HG03139 (cell line): ENCODE data around the gene ZNF292.
"Not testable (repeated sequence)": the region's sequence is repeated elsewhere in the genome, so short reads cannot be mapped to it uniquely, and the experiment has no call there.

Experiments used
- ATAC-seq: cut with Tn5 transposase; IDR thresholded peaks from one replicate; pipeline ENCODE4 v1.9.1; 2021; ENCODE audit not compliant: unreplicated experiment

ZNF292 gene

DNA sequence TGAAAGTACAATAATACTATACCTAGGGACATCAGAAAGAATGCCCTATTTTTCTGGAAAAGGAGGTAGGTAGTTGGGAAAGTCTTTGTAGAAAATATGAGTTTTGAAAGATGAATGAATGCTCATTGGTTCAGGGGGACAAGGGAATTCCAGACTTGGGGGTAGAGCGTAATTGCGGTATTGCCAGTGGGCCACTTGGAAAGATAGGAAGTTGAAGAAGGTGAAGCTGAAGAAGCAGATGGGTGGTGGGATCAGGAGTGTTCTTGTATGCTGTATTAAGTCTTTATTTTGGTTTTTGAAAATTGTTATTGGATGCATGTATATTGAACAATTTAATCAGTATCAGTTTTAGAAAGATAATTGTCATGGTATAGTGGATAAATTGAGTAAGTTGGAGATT lies 109.1 kb downstream of the ZNF292 start:
- ATAC-seq = no peak

GRCh38 chr6:87274660-87275274 lies 119.4 kb downstream of the ZNF292 start:
- ATAC-seq = no peak

DNA sequence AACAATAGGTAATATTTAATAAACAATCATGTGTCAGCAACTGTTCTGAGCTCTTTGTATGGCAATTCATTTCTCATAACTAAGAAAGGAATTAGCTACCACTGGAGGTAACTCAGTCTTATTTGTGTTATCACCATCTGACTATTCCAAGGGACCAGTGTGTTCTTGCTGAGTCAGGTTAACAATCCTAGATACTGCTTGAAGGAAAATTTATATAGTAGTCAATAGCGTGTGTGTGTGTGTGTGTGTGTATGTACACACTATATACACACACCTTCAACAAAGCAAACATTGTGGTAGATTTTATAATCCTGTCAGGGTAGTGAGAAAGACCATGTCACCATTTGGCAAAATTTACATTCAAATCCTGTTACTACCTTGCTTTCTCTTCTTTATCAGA lies 121.3 kb downstream of the ZNF292 start:
- ATAC-seq = no peak

DNA sequence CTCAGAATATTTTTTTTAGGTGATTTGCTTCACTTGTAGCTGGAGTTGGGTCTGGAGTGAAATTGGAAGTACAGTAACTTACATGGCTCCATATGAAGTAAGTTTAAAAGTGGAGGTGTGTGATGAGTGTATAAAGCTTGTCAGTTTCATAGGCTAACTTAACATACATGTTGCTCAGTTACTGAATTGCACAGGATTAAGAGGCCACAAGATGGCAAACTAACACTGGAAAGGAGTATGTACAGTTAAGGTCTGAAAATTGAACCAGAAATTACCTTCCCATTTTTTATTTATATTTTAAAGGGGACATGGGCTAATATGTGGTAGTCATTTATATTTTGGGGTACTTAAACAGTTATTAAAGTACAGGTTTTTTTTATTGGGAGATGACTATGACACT lies 121.8 kb downstream of the ZNF292 start:
- no peak for ATAC-seq

- ATAC-seq = no peak
Observed at GRCh38 chr6:87279196-87279595, 123.8 kb downstream of the ZNF292 start.

GRCh38 chr6:87281426-87281825 lies 126.1 kb downstream of the ZNF292 start:
- no peak for ATAC-seq

- no peak for ATAC-seq
Observed at GRCh38 chr6:87282743-87283142, 127.4 kb downstream of the ZNF292 start.

DNA sequence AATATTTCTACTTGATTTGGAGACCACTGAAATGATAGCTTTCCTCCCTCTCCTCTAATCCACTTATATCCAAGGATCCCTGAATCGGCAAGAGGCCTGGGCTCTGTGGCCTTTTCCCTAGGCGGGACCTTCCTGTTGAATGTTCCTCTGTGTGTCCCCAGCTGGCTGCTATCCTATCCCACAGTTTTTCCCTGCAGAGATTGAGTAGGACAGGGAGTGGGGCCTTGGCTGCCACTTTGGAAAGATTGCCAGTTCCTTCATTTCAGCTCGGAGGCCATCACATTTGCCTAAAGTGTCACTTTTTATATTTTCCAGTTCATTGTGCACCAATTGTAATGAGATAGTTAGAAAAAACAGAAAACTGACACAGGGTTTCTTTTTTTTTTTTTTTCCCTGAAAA lies 128.1 kb downstream of the ZNF292 start:
- ATAC-seq = no peak

DNA sequence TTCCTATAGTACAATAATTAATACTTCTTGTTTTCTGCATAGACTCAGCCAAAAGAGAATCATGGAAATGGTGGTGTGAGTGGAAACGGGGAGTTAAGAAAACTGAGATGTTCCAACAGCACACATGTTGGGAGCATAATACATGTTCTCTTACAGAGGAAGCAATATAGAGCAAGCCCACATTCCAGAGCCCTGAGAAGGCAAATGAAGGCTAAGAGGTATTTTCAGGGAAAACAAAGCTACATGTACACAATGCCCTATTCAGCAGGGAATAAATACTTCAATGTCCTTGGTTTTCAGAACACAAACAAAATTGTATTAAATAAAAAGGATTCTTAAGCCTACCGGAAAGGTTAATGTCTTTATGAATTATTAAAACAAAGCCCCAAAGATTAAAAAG lies 131.9 kb downstream of the ZNF292 start:
- ATAC-seq = no peak

GRCh38 chr6:87289571-87289970 lies 134.2 kb downstream of the ZNF292 start:
- ATAC-seq = no peak

DNA sequence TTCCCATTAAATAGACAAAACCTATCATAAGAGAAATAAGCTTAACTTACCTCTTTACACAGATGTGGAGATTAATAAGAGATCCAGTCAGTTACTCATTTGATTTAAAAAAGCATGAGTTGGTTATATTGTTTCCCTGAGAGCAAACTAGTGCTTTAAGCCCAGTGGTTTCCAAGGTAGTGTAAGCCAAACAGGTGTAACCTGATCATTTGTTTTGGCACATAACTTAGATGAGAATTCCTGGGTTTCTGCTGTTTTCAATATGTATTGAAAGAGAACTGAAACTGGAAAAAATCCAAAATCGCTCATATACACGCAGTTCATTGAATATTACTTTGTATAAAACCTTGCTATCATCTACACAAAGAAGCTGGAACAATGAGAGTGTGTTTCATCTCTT lies 136.5 kb downstream of the ZNF292 start:
- ATAC-seq = no peak

- no peak for ATAC-seq
Observed at GRCh38 chr6:87293526-87293925, 138.2 kb downstream of the ZNF292 start.

- no peak for ATAC-seq
Observed at GRCh38 chr6:87297119-87297518, 141.8 kb downstream of the ZNF292 start.

DNA sequence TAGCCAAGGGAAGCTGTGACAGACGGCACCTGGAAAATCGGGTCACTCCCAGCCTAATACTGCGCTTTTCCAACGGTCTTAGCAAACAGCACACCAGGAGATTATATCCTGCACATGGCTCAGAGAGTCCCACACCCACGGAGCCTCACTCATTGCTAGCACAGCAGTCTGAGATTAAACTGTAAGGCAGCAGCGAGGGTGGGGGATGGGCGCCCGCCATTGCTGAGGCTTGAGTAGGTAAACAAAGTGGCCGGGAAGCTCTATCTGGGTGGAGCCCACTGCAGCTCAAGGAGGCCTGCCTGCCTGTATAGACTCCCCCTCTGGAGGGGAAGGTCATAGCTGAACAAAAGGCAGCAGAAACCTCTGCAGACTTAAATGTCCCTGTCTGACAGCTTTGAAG lies 145.9 kb downstream of the ZNF292 start:
- ATAC-seq = not testable (repeated sequence)

GRCh38 chr6:87308970-87309369 lies 153.6 kb downstream of the ZNF292 start:
- ATAC-seq = no peak

DNA sequence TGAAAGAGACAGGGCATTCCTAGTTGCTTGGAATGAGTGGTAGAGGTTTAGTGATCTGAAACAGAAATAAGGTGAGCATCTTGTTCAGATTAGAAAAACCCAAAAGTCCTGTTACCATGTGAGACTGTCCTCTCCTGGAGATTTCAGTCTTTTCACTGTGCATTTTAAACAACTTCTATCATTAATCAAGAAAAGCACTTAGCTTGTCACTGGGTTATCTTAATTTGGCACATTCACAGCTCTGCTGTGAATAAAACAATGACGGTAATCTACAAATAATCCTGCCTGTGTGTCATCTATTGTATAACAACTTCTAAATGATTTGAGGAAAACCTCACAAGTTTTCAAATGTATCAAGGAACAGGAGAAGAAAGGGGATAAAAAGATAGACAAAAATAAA lies 157.5 kb downstream of the ZNF292 start:
- no peak for ATAC-seq
